Brain microvascular endothelial cell (primary cell): ENCODE measurements around the gene GEMIN4.

ENCODE experiments used
- DNase-seq: peaks from one replicate; pipeline ENCODE4 v3.0.0-alpha.2; 2020
- H3K27ac ChIP-seq: fragments of 250-450 bp; sonication (Bioruptor Pico); 2 replicates; pipeline ENCODE4 v1.5.1; 2020; ENCODE audit warnings: mild to moderate bottlenecking, moderate library complexity
- H3K27me3 ChIP-seq: fragments of 250-450 bp; sonication (Bioruptor Pico); replicated peaks from 2 replicates; pipeline ENCODE4 v1.5.1; 2020; ENCODE audit warnings: mild to moderate bottlenecking
- H3K36me3 ChIP-seq: fragments of 250-450 bp; sonication (Bioruptor Pico); replicated peaks from 2 replicates; pipeline ENCODE4 v1.5.1; 2020; ENCODE audit warnings: mild to moderate bottlenecking
- H3K4me3 ChIP-seq: 2 replicates; pipeline ENCODE4 v1.5.1; 2011; ENCODE audit warnings: low read depth, mild to moderate bottlenecking, control low read depth, low read length, moderate library complexity
- in situ Hi-C: cut with HindIII; loops from 2 replicates; pipeline ENCODE4 v1.10.0; 2017; ENCODE audit warnings: low sequenced_read_pairs, low pct_ligation_motif_present
- TF ChIP-seq, protein P1 (sequence below): IDR thresholded peaks from 2 replicates; pipeline ENCODE4 v1.5.1; 2011; ENCODE audit warnings: low read depth, mild to moderate bottlenecking, moderate library complexity, low read length, control low read depth, inconsistent platforms; ENCODE audit errors: missing control alignments

Gene GEMIN4

GRCh38 chr17:746783-747629 lies 5.1 kb downstream of the GEMIN4 start:
- Histone ChIP-seq H3K27me3 (no peaks in the 10 kb centered on the region), H3K4me3 (no peak overlapping the region), H3K27ac (no peak overlapping the region), H3K36me3 (peaks cover 42% of the 10 kb centered on the region)
- TF ChIP-seq, protein P1, sequence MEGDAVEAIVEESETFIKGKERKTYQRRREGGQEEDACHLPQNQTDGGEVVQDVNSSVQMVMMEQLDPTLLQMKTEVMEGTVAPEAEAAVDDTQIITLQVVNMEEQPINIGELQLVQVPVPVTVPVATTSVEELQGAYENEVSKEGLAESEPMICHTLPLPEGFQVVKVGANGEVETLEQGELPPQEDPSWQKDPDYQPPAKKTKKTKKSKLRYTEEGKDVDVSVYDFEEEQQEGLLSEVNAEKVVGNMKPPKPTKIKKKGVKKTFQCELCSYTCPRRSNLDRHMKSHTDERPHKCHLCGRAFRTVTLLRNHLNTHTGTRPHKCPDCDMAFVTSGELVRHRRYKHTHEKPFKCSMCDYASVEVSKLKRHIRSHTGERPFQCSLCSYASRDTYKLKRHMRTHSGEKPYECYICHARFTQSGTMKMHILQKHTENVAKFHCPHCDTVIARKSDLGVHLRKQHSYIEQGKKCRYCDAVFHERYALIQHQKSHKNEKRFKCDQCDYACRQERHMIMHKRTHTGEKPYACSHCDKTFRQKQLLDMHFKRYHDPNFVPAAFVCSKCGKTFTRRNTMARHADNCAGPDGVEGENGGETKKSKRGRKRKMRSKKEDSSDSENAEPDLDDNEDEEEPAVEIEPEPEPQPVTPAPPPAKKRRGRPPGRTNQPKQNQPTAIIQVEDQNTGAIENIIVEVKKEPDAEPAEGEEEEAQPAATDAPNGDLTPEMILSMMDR: no peak
- in situ Hi-C loops: no loop called here
- no peak for DNase-seq

- Histone ChIP-seq H3K4me3 (no peak overlapping the region), H3K27ac (no peak overlapping the region), H3K36me3 (peaks cover 47% of the 10 kb centered on the region), H3K27me3 (no peaks in the 10 kb centered on the region)
- in situ Hi-C loops: no loop called here
- no peak for DNase-seq
- TF ChIP-seq, protein P1: no peak
These were observed 5.9 kb downstream of the GEMIN4 start for GRCh38 chr17:746181-746580.

DNA sequence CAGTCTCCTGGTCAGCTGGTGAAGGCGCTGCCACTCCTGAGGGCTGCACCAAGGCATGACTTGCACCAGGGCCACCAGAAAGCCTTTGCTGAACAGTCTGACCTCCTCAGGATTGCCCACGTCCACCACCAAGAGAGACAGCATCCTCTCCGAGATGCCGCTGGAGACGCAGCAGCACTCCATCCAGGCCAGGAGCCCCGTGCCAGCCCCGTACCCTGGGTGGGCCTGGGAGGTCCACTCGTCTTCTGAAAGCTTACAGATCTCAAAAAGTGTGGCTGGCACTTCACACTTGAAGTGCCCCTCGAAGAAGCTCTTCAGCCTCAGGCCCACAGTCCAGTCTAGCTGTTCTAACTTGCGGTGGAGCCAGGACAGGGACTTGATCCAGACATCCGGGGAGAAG lies 6.7 kb downstream of the GEMIN4 start:
- H3K36me3 ChIP-seq: peaks cover 55% of the 10 kb centered on the region
- H3K27ac ChIP-seq: no peak overlapping the region
- in situ Hi-C loops: no loop called here
- TF ChIP-seq, protein P1: no peak
- H3K4me3 ChIP-seq: no peak overlapping the region
- DNase-seq: no peak
- H3K27me3 ChIP-seq: no peaks in the 10 kb centered on the region

DNA sequence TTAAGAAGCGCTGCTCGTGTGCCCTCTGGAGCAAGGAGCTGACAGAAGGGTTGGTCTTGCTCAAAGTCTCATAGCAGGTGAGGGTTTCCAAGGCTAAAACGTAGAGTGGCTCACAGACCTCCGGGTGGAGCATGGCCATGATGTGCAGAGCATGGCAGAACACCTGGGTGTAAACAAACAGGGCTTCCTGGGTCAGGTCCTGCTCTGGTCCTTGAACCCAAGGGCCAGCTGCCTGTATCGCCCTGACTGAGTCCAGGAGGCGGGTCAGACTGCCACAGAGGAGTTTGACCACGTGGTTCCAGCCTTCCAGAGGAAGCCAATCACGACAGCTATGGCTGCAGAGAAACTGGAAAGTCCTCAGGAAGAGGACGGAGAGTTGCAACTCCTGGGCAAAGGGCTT lies 7.1 kb downstream of the GEMIN4 start:
- in situ Hi-C loops: no loop called here
- H3K36me3 ChIP-seq: peaks cover 59% of the 10 kb centered on the region
- TF ChIP-seq, protein P1: no peak

GRCh38 chr17:743139-743538 lies 8.9 kb downstream of the GEMIN4 start:
- Histone ChIP-seq H3K27ac (no peak overlapping the region), H3K36me3 (peaks cover 73% of the 10 kb centered on the region), H3K4me3 (no peak overlapping the region), H3K27me3 (no peaks in the 10 kb centered on the region)
- no peak for DNase-seq
- TF ChIP-seq, protein P1: no peak
- in situ Hi-C loops: no loop called here

More for the DNA sequence above, 7.1 kb downstream of the GEMIN4 start:
- Histone ChIP-seq H3K27me3 (no peaks in the 10 kb centered on the region), H3K4me3 (no peak overlapping the region), H3K27ac (no peak overlapping the region)
- no peak for DNase-seq

GRCh38 chr17:742147-742793 lies 9.8 kb downstream of the GEMIN4 start:
- in situ Hi-C loops: no loop called here

More at GRCh38 chr17:742147-742793, 9.8 kb downstream of the GEMIN4 start:
- Histone ChIP-seq H3K27me3 (no peaks in the 10 kb centered on the region), H3K4me3 (no peak overlapping the region), H3K27ac (no peak overlapping the region), H3K36me3 (peaks cover 66% of the 10 kb centered on the region)
- TF ChIP-seq, protein P1: no peak
- no peak for DNase-seq
